Breast epithelium (tissue), 4 donors: ENCODE results near the gene TMEM191C. TPM values are rescaled to one million over a fixed set of nuclear protein-coding genes. Genes with fewer than 3 reads are reported as not detected.
"Not testable (repeated sequence)": the region's sequence is repeated elsewhere in the genome, so short reads cannot be mapped to it uniquely, and the experiment has no call there.

Experiments
- DNase-seq, 2 donors: peaks; one replicate each; pipeline ENCODE4 v3.0.0-alpha.2; 2019; ENCODE audit warnings: low spot score in 2 of 2
- H3K27ac ChIP-seq, 2 donors: fragments of 200-600 bp; sonication (generic) in 1 of 2; one replicate each; pipeline ENCODE4 v1.5.1; 2016 to 2019; ENCODE audit warnings: mild to moderate bottlenecking in 1 of 2
- H3K27me3 ChIP-seq, 2 donors: fragments of 200-600 bp; sonication (generic) in 1 of 2; one replicate each; pipeline versions ENCODE4 v1.5.1 to v1.6.0; 2017 to 2019; ENCODE audit warnings: control low read depth in 1 of 2, mild to moderate bottlenecking in 1 of 2
- H3K36me3 ChIP-seq: fragments of 200-600 bp; one replicate; pipeline ENCODE4 v1.5.1; 2019
- H3K4me1 ChIP-seq, 2 donors: fragments of 200-600 bp; sonication (generic); one replicate each; pipeline ENCODE4 v1.5.1; 2016 to 2019; ENCODE audit warnings: control low read depth in 1 of 2
- H3K4me3 ChIP-seq, 3 donors: fragments of 200-600 bp; sonication (generic); 1 replicate in 2 of 3; 2 replicates in 1 of 3; pipeline ENCODE4 v1.5.1; 2016 to 2019; ENCODE audit warnings: mild to moderate bottlenecking in 3 of 3, moderate library complexity in 2 of 3
- H3K9me3 ChIP-seq, 2 donors: fragments of 200-600 bp; sonication (generic) in 1 of 2; one replicate each; pipeline ENCODE4 v1.5.1; 2016 to 2019; ENCODE audit warnings: control low read depth in 1 of 2
- CTCF ChIP-seq, 3 donors: fragments of 450-650 bp; IDR thresholded peaks; one replicate each; pipeline ENCODE4 v1.5.1; 2016 to 2017; ENCODE audit warnings: antibody characterized with exemption in 3 of 3, mild to moderate bottlenecking in 3 of 3, moderate library complexity in 3 of 3
- POLR2A ChIP-seq: fragments of 450-650 bp; IDR thresholded peaks from one replicate; pipeline ENCODE4 v1.6.1; 2016; ENCODE audit warnings: antibody characterized with exemption, mild to moderate bottlenecking, moderate library complexity
- POLR2AphosphoS5 ChIP-seq, 3 donors: sonication (generic); formaldehyde crosslinking; IDR thresholded peaks; one replicate each; pipeline ENCODE4 v1.6.1; 2017; ENCODE audit warnings: antibody characterized with exemption in 3 of 3
- intact Hi-C: fragments of 100-400 bp; cut with DNase I; formaldehyde crosslinking; loops from one replicate; pipeline ENCODE4 v1.15.1; 2023; ENCODE audit warnings: low total_unique reads
- total RNA-seq, 3 donors: library from RNA; depleted of rRNA; stranded (reverse); fragments of >200 nt; gene quantifications; one replicate each; pipeline ENCODE4 v1.1.0, GENCODE V29; 2016

Gene TMEM191C
- total RNA-seq, 3 donors from 2014 or later, result 1.0 to 1.3 TPM; not detected in 1

- H3K4me1 ChIP-seq, H3K27me3 ChIP-seq, DNase-seq, H3K4me3 ChIP-seq, H3K27ac ChIP-seq, H3K9me3 ChIP-seq, intact Hi-C loops, H3K36me3 ChIP-seq: not testable (repeated sequence)
Observed at GRCh38 chr22:21442123-21442522, 25.1 kb upstream of the TMEM191C start.

GRCh38 chr22:21442646-21443045 is 24.5 kb upstream of the TMEM191C start:
- H3K36me3 ChIP-seq, intact Hi-C loops, H3K27ac ChIP-seq, H3K9me3 ChIP-seq, H3K4me3 ChIP-seq, H3K27me3 ChIP-seq, H3K4me1 ChIP-seq: not testable (repeated sequence)
- DNase-seq, result peak in 1 of 2 donors; percentile 50

- H3K36me3 ChIP-seq, result peaks cover 9% of the 10 kb centered on the region
- H3K4me1 ChIP-seq, result no peaks in the 10 kb centered on the region
- H3K4me3 ChIP-seq, result no peak overlapping the region
- intact Hi-C loops, result no loop called here
- DNase-seq, result peak in 1 of 2 donors; percentile 49
- TF ChIP-seq CTCF (IDR thresholded peaks at IDR 0.05) (no peak), POLR2AphosphoS5 (IDR thresholded peaks at IDR 0.05) (no peak), POLR2A (no peak)
- H3K27me3 ChIP-seq, result no peaks in the 10 kb centered on the region
- H3K27ac ChIP-seq, result no peak overlapping the region
- H3K9me3 ChIP-seq, result no peaks in the 10 kb centered on the region
Observed at GRCh38 chr22:21443057-21443734, 24.0 kb upstream of the TMEM191C start.

- peak in 1 of 2 donors; percentile 40 for DNase-seq
- intact Hi-C loops, result no loop called here
Observed at GRCh38 chr22:21443735-21444421, 23.3 kb upstream of the TMEM191C start.

GRCh38 chr22:21444701-21445436 is 22.3 kb upstream of the TMEM191C start:
- peaks cover 9% of the 10 kb centered on the region for H3K36me3 ChIP-seq
- H3K27ac ChIP-seq, result no peak overlapping the region
- no peak for TF ChIP-seq POLR2A
- TF ChIP-seq POLR2AphosphoS5 (IDR thresholded peaks at IDR 0.05), result no peak
- intact Hi-C loops, result no loop called here
- DNase-seq, result peak in 1 of 2 donors; percentile 35
- H3K4me1 ChIP-seq, result no peaks in the 10 kb centered on the region
- no peaks in the 10 kb centered on the region for H3K9me3 ChIP-seq
- no peaks in the 10 kb centered on the region for H3K27me3 ChIP-seq
- no peak overlapping the region for H3K4me3 ChIP-seq

More at GRCh38 chr22:21443735-21444421, 23.3 kb upstream of the TMEM191C start:
- Histone ChIP-seq H3K36me3 (peaks cover 9% of the 10 kb centered on the region), H3K4me3 (no peak overlapping the region), H3K27ac (no peak overlapping the region), H3K9me3 (no peaks in the 10 kb centered on the region), H3K4me1 (no peaks in the 10 kb centered on the region), H3K27me3 (no peaks in the 10 kb centered on the region)
- TF ChIP-seq POLR2A (no peak), CTCF (IDR thresholded peaks at IDR 0.05) (no peak), POLR2AphosphoS5 (IDR thresholded peaks at IDR 0.05) (no peak)

GRCh38 chr22:21445437-21446127 is 21.6 kb upstream of the TMEM191C start:
- no peak for TF ChIP-seq CTCF (IDR thresholded peaks at IDR 0.05)
- no peak for TF ChIP-seq POLR2AphosphoS5 (IDR thresholded peaks at IDR 0.05)
- no peak for TF ChIP-seq POLR2A
- H3K4me3 ChIP-seq, result no peak overlapping the region
- no peaks in the 10 kb centered on the region for H3K9me3 ChIP-seq
- DNase-seq, result peak in 1 of 2 donors; percentile 48
- no peak overlapping the region for H3K27ac ChIP-seq
- intact Hi-C loops, result no loop called here
- H3K36me3 ChIP-seq, result peaks cover 9% of the 10 kb centered on the region
- H3K27me3 ChIP-seq, result no peaks in the 10 kb centered on the region
- no peaks in the 10 kb centered on the region for H3K4me1 ChIP-seq
